ENCODE data around the gene GNAI3. TPM values are rescaled to one million over a fixed set of nuclear protein-coding genes. Genes with fewer than 3 reads are reported as not detected.
A peak's percentile ranks its signal among the peaks of the same experiment; 100 is the strongest.
"Not testable (repeated sequence)": the region's sequence is repeated elsewhere in the genome, so short reads cannot be mapped to it uniquely, and the experiment has no call there.

GNAI3 gene
- total RNA-seq, 2 donors from 2014 or later, result 7.8 to 8.8 TPM

DNA sequence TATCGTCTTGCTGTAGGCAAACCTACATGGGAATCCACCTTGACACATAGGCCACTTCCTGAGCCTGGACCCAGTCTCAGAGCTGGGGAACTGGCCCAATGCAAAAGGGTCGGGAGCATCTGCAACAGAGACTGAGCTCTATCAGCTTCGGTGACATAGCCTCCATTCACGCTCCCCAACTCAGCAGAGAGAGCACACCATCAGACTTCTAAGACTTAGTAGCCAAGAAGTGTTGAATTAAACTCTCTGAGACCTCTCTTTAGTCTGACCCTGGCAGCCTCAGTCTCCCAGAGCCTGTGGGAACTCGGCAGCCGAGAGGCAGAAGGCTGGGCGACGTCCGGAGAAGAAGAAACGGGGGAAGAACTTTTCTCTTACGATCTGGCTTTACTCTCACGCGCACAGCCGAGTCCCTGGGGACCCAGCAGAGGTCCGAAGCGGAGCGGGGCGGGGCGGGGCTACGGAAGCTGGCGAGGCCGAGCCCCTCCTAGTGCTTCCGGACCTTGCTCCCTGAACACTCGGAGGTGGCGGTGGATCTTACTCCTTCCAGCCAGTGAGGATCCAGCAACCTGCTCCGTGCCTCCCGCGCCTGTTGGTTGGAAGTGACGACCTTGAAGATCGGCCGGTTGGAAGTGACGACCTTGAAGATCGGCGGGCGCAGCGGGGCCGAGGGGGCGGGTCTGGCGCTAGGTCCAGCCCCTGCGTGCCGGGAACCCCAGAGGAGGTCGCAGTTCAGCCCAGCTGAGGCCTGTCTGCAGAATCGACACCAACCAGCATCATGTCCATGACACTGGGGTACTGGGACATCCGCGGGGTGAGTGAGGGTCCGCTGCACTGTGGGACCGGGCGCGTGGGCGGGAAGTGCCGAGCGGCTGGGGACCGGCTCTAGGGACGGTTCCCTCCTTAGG, 107.5 kb downstream of the GNAI3 start, which contains the start of gene GSTM4:
TSS of gene GSTM4 (plus strand) at position 485 of the 905 bp plus-strand sequence. CDS start at position 776, 291 bp downstream.
- peak; percentile 88 for ATAC-seq
- no peaks in the 10 kb centered on the region for H3K36me3 Mint-ChIP-seq (ENCODE audit: low read depth)
- H3K27me3 Mint-ChIP-seq, result peaks cover 4% of the 10 kb centered on the region
- peaks cover 24% of the 10 kb centered on the region for H3K4me1 Mint-ChIP-seq
- H3K27ac Mint-ChIP-seq, result peak within 1 kb of the TSS; percentile 78
- H3K9me3 ChIP-seq (ENCODE audit: control insufficient read depth, low read length, poor library complexity, severe bottlenecking), result no peaks in the 10 kb centered on the region
- peak; percentile 32 to 43 (median 42) for DNase-seq
- H3K4me3 Mint-ChIP-seq, result peak within 1 kb of the TSS; percentile 93

DNA sequence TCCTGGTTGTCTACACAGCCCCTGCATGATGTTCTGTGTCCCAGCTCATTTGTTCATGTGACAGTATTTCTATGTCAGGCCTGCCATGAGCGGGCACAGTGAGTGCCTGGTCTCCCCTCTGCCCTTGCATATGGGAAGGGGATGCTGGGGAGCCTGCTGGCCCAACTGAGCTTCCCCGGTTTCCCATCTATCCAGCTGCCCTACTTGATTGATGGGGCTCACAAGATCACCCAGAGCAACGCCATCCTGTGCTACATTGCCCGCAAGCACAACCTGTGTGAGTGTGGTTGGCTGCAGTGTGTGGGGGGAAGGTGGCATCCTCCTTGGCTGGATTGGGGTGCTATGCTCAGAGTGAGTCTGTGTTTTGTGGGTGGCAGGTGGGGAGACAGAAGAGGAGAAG, 109.0 kb downstream of the GNAI3 start:
- peak overlapping the region; percentile 52 for H3K4me3 Mint-ChIP-seq

DNA sequence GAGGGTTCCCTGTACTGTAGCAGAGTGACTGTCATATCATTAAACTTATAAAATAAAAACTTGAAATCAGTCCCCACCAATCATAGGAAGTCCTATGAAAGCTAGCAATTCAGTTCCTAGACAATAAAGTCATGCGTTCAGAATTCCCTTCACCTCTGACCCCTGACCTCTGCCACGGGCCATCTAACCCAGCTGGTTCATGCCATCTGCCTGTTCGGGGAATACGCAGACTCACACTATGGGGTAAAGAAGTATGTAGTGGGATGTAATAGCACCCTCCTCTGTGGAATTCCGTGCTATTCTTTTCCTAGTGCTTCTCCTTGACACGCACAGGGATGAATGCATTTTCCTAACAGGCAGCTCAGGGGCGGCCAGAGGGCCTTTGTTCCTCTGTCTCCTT, 109.6 kb downstream of the GNAI3 start:
- no peaks in the 10 kb centered on the region for H3K27me3 Mint-ChIP-seq
- peak overlapping the region; percentile 8 for H3K27ac Mint-ChIP-seq
- no peaks in the 10 kb centered on the region for H3K36me3 Mint-ChIP-seq (ENCODE audit: low read depth)
- no peak for ATAC-seq
- no peaks in the 10 kb centered on the region for H3K9me3 ChIP-seq (ENCODE audit: control insufficient read depth, low read length, poor library complexity, severe bottlenecking)
- peaks cover 24% of the 10 kb centered on the region for H3K4me1 Mint-ChIP-seq
- H3K4me3 Mint-ChIP-seq, result no peak overlapping the region
- no peak for DNase-seq

More for the DNA sequence above, 109.0 kb downstream of the GNAI3 start:
- no peaks in the 10 kb centered on the region for H3K9me3 ChIP-seq (ENCODE audit: control insufficient read depth, low read length, poor library complexity, severe bottlenecking)
- Mint-ChIP-seq H3K27me3 (no peaks in the 10 kb centered on the region), H3K36me3 (ENCODE audit: low read depth) (no peaks in the 10 kb centered on the region), H3K4me1 (peaks cover 24% of the 10 kb centered on the region), H3K27ac (peak overlapping the region; percentile 8)
- ATAC-seq, result no peak
- DNase-seq, result no peak

DNA sequence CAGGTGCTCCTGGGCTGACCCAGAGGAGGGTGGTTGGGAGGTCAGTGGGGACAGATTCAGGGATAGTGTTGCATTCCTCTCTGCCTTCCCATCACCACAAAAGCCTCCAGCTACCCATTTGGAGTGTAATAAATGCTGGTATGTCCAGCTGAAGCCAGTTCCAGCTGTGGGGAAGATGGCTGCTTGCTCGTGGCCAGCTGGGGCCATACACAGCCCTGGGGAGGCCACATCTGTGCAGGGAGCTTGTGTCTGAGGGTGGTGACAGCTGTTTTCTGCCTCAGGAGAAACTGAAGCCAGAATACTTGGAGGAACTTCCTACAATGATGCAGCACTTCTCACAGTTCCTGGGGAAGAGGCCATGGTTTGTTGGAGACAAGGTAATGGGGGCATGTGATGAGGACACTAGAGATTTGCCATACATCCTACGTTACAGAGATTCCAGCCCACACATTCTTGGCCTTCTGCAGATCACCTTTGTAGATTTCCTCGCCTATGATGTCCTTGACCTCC, 110.2 kb downstream of the GNAI3 start:
- no peak for ATAC-seq
- Mint-ChIP-seq H3K4me3 (no peak overlapping the region), H3K4me1 (peaks cover 22% of the 10 kb centered on the region), H3K27me3 (no peaks in the 10 kb centered on the region), H3K27ac (no peak overlapping the region), H3K36me3 (ENCODE audit: low read depth) (no peaks in the 10 kb centered on the region)
- no peak for DNase-seq
- no peaks in the 10 kb centered on the region for H3K9me3 ChIP-seq (ENCODE audit: control insufficient read depth, low read length, poor library complexity, severe bottlenecking)

DNA sequence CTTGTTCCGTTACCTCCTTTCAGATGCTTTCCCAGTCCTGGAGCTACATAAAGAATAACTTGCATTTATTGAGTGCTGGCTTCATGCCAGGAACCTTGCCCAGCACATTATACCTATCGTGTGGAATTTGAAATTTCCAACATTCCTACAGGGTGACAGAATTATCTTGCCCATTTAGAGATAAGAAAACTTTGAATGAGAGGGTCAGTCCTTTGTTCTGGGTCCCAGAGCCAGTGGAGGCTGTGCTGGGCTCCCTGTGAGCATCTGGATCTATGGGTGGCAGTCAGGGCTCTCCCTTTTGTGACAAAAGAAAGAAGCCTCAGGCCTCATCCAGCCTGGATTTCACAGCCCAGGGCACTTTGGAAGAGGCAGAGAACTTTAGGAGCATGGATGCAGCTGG, 110.7 kb downstream of the GNAI3 start:
- Mint-ChIP-seq H3K36me3 (ENCODE audit: low read depth) (no peaks in the 10 kb centered on the region), H3K27ac (no peak overlapping the region), H3K4me3 (no peak overlapping the region), H3K4me1 (peaks cover 22% of the 10 kb centered on the region), H3K27me3 (no peaks in the 10 kb centered on the region)
- H3K9me3 ChIP-seq (ENCODE audit: control insufficient read depth, low read length, poor library complexity, severe bottlenecking), result no peaks in the 10 kb centered on the region
- DNase-seq, result no peak
- ATAC-seq, result no peak

DNA sequence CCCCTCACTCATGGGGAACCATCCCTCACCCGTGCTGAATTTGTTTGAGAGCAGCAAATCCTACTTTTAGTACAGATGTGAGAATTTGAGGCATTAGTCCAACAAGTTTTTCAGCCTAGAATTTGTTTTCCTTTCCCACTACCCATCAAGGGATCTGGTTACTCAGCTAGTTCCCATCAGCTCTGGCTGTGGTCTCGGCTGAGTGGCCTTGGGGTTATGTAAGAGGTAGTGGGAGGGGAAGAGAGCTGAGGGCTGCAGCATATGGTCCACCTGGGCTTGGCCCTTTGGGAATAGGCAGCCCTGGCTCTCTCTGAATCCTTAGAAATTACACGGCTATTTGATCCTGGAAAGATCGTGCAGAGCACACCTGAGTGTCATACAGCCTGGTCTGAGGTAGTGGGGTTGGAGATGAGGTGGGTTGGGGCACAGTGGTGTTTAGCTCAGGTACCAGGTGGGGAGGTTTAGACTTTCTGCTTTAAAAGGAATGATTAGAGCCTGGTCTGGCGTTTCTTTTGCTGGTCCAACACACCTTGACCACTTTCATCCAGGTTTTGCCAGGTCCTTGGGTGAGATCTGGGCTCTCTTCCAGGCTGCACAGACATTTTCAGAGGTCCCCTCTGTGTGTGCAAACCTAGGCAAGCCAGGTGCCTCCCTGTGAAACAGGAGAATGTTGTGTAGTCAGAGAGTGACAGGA, 111.7 kb downstream of the GNAI3 start:
- no peaks in the 10 kb centered on the region for H3K9me3 ChIP-seq (ENCODE audit: control insufficient read depth, low read length, poor library complexity, severe bottlenecking)
- no peak overlapping the region for H3K27ac Mint-ChIP-seq
- H3K36me3 Mint-ChIP-seq (ENCODE audit: low read depth), result no peaks in the 10 kb centered on the region
- no peak overlapping the region for H3K4me3 Mint-ChIP-seq
- no peaks in the 10 kb centered on the region for H3K27me3 Mint-ChIP-seq
- H3K4me1 Mint-ChIP-seq, result peaks cover 16% of the 10 kb centered on the region
- ATAC-seq (no peak), DNase-seq (no peak)

DNA sequence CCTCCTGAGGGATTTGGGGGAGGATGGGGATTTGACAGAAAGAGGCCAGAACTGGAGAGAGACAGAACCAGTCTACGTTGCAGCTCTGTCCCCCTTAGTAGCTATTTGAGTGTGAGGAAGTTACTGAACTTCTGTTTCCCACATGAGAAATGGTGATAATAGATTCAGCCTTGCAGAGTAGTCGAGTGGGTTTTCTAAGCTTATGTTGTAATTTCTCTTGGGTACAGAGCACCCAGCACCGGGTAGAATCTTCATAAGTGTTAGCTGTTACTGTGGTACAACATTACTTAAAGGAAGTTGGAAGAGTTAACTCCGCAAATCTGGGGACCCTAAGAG, 112.2 kb downstream of the GNAI3 start:
- H3K4me3 Mint-ChIP-seq; H3K27ac Mint-ChIP-seq; ATAC-seq; H3K9me3 ChIP-seq (ENCODE audit: control insufficient read depth, low read length, poor library complexity, severe bottlenecking); H3K27me3 Mint-ChIP-seq; DNase-seq; H3K36me3 Mint-ChIP-seq (ENCODE audit: low read depth): not testable (repeated sequence)
- peaks cover 13% of the 10 kb centered on the region for H3K4me1 Mint-ChIP-seq

DNA sequence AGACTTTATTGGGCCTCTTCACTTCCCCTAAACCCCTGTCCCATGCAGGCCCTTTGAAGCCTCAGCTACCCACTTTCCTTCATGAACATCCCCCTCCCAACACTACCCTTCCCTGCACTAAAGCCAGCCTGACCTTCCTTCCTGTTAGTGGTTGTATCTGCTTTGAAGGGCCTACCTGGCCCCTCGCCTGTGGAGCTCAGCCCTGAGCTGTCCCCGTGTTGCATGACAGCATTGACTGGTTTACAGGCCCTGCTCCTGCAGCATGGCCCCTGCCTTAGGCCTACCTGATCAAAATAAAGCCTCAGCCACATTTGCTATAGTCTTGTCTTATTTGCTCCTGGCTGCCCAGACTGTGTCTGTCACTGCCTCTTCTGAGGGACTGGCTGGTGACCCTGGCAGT, 113.0 kb downstream of the GNAI3 start:
- Mint-ChIP-seq H3K27me3 (no peaks in the 10 kb centered on the region), H3K4me1 (peaks cover 5% of the 10 kb centered on the region), H3K36me3 (ENCODE audit: low read depth) (no peaks in the 10 kb centered on the region), H3K27ac (no peak overlapping the region), H3K4me3 (no peak overlapping the region)
- DNase-seq (no peak), ATAC-seq (no peak)
- no peaks in the 10 kb centered on the region for H3K9me3 ChIP-seq (ENCODE audit: control insufficient read depth, low read length, poor library complexity, severe bottlenecking)

DNA sequence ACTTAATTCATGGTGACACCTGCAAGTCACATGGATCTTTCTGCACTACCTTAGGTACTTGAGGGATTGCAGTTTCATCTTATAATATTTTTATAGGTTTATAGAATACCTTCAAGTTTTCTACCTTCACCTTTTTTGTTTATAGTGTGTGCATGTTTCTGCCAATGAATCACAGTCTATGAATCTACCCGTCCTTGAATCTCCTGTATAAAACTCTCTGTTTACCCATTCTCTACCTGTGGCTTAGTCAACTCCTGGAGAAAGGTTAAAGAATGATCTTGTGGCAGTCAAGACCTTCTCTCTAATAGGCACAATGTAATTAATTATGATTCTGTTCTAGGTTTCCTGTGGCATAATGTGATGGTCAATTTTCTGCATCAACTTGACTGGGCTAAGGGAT, 116.3 kb downstream of the GNAI3 start:
- H3K4me1 Mint-ChIP-seq, result peaks cover 14% of the 10 kb centered on the region
- no peaks in the 10 kb centered on the region for H3K27me3 Mint-ChIP-seq
- H3K4me3 Mint-ChIP-seq, result no peak overlapping the region
- no peaks in the 10 kb centered on the region for H3K9me3 ChIP-seq (ENCODE audit: control insufficient read depth, low read length, poor library complexity, severe bottlenecking)
- DNase-seq, result no peak
- ATAC-seq, result no peak
- H3K36me3 Mint-ChIP-seq (ENCODE audit: low read depth), result no peaks in the 10 kb centered on the region
- H3K27ac Mint-ChIP-seq, result peak overlapping the region; percentile 27

DNA sequence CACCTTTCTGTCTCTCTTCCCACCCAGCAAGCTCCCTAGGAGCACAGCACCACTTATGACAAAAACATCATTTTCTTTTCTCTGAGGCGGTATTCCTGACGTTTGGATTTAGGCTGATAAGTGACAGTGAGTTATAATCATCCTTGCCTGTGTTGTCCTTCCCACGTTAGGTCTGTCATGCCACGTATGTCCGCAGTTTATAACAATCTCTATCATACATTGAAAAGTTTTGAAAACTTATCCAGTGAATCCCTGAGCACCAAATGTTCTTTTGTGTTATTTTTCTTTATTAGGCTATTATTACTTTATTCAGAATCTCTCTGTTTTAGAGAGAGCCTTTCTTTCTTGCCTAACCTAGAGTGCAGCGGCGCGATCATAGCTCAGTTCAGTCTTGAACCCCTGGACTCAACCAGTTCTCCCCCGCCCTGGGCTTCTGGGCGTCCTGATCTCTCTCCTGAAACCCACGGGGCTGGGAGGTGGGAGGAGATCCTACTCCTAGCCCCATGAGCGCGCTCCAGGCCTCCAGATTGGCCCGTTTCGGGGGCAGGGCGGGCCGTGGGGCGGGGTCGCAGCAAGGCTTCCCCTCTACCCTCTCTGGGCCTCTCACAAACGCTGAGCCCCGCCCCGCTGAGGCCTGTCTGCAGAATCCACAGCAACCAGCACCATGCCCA, 119.2 kb downstream of the GNAI3 start, which contains the start of gene GSTM2:
TSS of gene GSTM2 (plus strand) at position 606 of the 671 bp plus-strand sequence. CDS start at position 665, 59 bp downstream.
- ATAC-seq (peak; percentile 99), DNase-seq (peak; percentile 51 to 68 (median 57))
- peak within 1 kb of the TSS; percentile 81 for H3K4me3 Mint-ChIP-seq
- H3K9me3 ChIP-seq (ENCODE audit: control insufficient read depth, low read length, poor library complexity, severe bottlenecking), result no peaks in the 10 kb centered on the region
- H3K27me3 Mint-ChIP-seq, result no peaks in the 10 kb centered on the region
- no peaks in the 10 kb centered on the region for H3K36me3 Mint-ChIP-seq (ENCODE audit: low read depth)
- H3K4me1 Mint-ChIP-seq, result peaks cover 13% of the 10 kb centered on the region
- no peak within 1 kb of the TSS for H3K27ac Mint-ChIP-seq
